ENCODE data around the gene EFTUD2. TPM values are rescaled to one million over a fixed set of nuclear protein-coding genes. Genes with fewer than 3 reads are reported as not detected.

EFTUD2 gene
- total and polyA plus RNA-seq, 4 donors = 35.5 to 93.3 (median 73.3) TPM

DNA sequence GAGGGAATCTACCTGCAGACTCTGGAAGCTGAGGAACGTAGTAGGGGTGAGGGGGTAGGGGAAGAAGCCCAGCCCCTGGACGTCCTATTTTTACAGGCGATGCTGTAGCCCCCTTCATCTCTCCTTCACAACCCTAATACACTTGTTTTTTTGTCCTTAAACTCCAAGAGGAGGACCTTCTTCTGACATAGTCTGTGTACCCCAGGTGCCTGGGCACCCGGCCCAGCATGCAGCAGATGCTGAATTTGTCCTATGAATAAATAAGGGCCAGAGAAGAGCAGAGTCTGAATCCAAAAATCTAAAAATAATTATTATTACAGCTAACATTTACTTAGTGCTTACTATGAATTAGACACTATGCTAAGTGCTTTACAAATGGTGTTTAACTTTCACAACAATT lies 43.2 kb upstream of the EFTUD2 start:
- Histone ChIP-seq H3K36me3 (ENCODE audit: control insufficient read depth in 4 of 4, insufficient read depth in 4 of 4, low read length in 4 of 4) (peaks cover 0 to 6% (median 0%) of the 10 kb centered on the region in 4 donors), H3K27ac (ENCODE audit: low read depth in 1 of 2, low read length in 1 of 2) (no peak overlapping the region), H3K9ac (ENCODE audit: insufficient read depth in 1 of 2, low read length in 2 of 2) (no peak overlapping the region), H3K9me3 (ENCODE audit: control insufficient read depth in 4 of 4, insufficient read depth in 3 of 4, low read length in 3 of 4) (no peaks in the 10 kb centered on the region), H3K4me3 (no peak overlapping the region), H3K27me3 (ENCODE audit: control insufficient read depth in 3 of 3, insufficient read depth in 3 of 3, low read length in 2 of 3) (no peaks in the 10 kb centered on the region), H3K4me1 (ENCODE audit: control insufficient read depth in 5 of 5, insufficient read depth in 5 of 5, low read length in 5 of 5) (peaks cover 0 to 4% (median 0%) of the 10 kb centered on the region in 5 donors)
- no peak for ATAC-seq (ENCODE audit: insufficient read depth, low FRiP score)
- WGBS, 2 donors = 91 to 93% methylated on average over 4 of the region's 4 CpGs
- TF ChIP-seq, protein P1, sequence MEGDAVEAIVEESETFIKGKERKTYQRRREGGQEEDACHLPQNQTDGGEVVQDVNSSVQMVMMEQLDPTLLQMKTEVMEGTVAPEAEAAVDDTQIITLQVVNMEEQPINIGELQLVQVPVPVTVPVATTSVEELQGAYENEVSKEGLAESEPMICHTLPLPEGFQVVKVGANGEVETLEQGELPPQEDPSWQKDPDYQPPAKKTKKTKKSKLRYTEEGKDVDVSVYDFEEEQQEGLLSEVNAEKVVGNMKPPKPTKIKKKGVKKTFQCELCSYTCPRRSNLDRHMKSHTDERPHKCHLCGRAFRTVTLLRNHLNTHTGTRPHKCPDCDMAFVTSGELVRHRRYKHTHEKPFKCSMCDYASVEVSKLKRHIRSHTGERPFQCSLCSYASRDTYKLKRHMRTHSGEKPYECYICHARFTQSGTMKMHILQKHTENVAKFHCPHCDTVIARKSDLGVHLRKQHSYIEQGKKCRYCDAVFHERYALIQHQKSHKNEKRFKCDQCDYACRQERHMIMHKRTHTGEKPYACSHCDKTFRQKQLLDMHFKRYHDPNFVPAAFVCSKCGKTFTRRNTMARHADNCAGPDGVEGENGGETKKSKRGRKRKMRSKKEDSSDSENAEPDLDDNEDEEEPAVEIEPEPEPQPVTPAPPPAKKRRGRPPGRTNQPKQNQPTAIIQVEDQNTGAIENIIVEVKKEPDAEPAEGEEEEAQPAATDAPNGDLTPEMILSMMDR (IDR thresholded peaks at IDR 0.05; ENCODE audit: control extremely low read depth, extremely low read depth) = no peak
- DNase-seq = no peak

DNA sequence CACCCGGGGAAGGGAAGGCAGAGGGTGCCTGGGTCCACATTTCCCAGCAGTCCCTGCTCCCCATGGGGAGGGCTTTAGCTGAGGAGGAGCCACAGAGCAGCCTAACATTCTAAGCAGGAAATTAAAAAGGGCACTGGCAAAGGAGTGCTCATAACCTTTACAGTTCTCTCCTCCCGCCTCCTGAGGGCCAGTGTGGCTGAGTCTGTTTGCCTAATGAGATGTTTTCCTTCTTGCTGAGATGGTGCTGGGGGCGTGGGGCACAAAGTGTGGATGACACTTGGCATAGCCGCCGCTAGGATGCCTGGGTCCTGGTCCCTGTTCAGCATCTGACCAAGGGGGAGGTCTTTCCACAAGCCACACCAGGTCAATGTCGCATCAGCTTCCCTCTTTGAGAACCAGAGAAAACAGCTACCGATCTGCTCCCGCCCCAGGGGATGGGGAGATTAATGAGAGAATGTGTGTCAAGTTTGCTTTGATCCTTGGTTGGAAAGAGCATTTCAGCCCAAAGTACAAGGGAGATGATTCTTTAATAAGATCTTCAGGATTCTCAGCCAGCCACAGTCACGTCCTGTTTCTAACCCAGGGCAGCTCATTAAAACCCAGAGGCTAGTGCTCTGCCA lies 42.6 kb upstream of the EFTUD2 start:
- no peaks in the 10 kb centered on the region for H3K27me3 ChIP-seq (ENCODE audit: control insufficient read depth in 3 of 3, insufficient read depth in 3 of 3, low read length in 2 of 3)
- H3K27ac ChIP-seq (ENCODE audit: low read depth in 1 of 2, low read length in 1 of 2) = no peak overlapping the region
- 84 to 94% methylated on average over 9 of the region's 9 CpGs for WGBS, 2 donors
- ATAC-seq (ENCODE audit: insufficient read depth, low FRiP score) (no peak), DNase-seq (no peak)
- H3K36me3 ChIP-seq (ENCODE audit: control insufficient read depth in 4 of 4, insufficient read depth in 4 of 4, low read length in 4 of 4) = peaks cover 0 to 6% (median 0%) of the 10 kb centered on the region in 4 donors
- TF ChIP-seq, protein P1 (IDR thresholded peaks at IDR 0.05; ENCODE audit: control extremely low read depth, extremely low read depth) = no peak
- H3K9me3 ChIP-seq (ENCODE audit: control insufficient read depth in 4 of 4, insufficient read depth in 3 of 4, low read length in 3 of 4) = no peaks in the 10 kb centered on the region
- H3K4me1 ChIP-seq (ENCODE audit: control insufficient read depth in 5 of 5, insufficient read depth in 5 of 5, low read length in 5 of 5) = no peaks in the 10 kb centered on the region
- H3K9ac ChIP-seq (ENCODE audit: insufficient read depth in 1 of 2, low read length in 2 of 2) = no peak overlapping the region
- H3K4me3 ChIP-seq = no peak overlapping the region

DNA sequence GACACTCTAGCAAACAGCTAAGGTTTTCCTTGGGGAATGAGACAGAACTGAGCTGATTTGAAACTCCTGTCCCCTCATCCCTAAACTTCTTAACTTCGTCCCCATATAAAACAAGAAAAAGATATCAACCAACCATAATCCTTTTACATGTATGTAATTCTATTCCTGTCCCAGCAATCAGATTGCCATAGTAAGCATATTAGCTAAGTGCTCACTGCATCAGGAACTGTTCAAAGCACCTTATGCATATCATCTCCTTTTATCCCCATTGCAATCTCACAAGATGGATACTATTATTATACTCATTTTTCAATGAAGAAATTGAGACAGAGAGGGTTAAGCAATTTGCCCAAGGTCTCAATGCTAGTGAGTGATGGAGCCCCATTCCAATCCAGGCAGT lies 41.5 kb upstream of the EFTUD2 start:
- TF ChIP-seq, protein P1 (IDR thresholded peaks at IDR 0.05; ENCODE audit: control extremely low read depth, extremely low read depth) = no peak
- Histone ChIP-seq H3K27me3 (ENCODE audit: control insufficient read depth in 3 of 3, insufficient read depth in 3 of 3, low read length in 2 of 3) (no peaks in the 10 kb centered on the region), H3K9me3 (ENCODE audit: control insufficient read depth in 4 of 4, insufficient read depth in 3 of 4, low read length in 3 of 4) (no peaks in the 10 kb centered on the region), H3K4me1 (ENCODE audit: control insufficient read depth in 5 of 5, insufficient read depth in 5 of 5, low read length in 5 of 5) (no peaks in the 10 kb centered on the region), H3K4me3 (no peak overlapping the region), H3K36me3 (ENCODE audit: control insufficient read depth in 4 of 4, insufficient read depth in 4 of 4, low read length in 4 of 4) (peaks cover 0 to 9% (median under 1%) of the 10 kb centered on the region in 4 donors), H3K27ac (ENCODE audit: low read depth in 1 of 2, low read length in 1 of 2) (no peak overlapping the region), H3K9ac (ENCODE audit: insufficient read depth in 1 of 2, low read length in 2 of 2) (no peak overlapping the region)
- DNase-seq = no peak
- ATAC-seq (ENCODE audit: insufficient read depth, low FRiP score) = no peak
- WGBS, 2 donors = 59 to 93% methylated on average over 1 of the region's 1 CpG

DNA sequence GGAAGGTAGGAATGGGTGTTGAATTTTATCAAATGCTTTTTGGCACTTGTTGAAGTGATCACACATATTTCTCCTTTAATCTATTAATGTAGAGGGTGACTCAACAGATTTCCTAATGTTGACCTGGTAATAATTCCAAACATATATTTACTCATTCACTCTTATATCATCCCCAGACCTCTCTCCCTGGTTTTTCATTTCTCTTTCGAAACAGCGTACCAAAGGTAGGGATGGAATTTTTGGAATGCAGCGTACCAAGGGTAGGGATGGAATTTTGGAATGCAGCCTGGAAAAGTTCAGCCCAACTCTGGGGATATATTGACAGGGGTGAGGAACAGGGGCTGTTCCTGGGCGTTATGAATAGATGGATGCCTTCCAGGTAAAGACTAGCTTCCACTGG lies 41.1 kb upstream of the EFTUD2 start:
- 74 to 80% methylated on average over 4 of the region's 4 CpGs for WGBS, 2 donors
- TF ChIP-seq, protein P1 (IDR thresholded peaks at IDR 0.05; ENCODE audit: control extremely low read depth, extremely low read depth) = no peak

More for the DNA sequence above, 41.1 kb upstream of the EFTUD2 start:
- no peaks in the 10 kb centered on the region for H3K9me3 ChIP-seq (ENCODE audit: control insufficient read depth in 4 of 4, insufficient read depth in 3 of 4, low read length in 3 of 4)
- H3K36me3 ChIP-seq (ENCODE audit: control insufficient read depth in 4 of 4, insufficient read depth in 4 of 4, low read length in 4 of 4) = peaks cover 0 to 13% (median 1%) of the 10 kb centered on the region in 4 donors
- no peak overlapping the region for H3K4me3 ChIP-seq
- ATAC-seq (ENCODE audit: insufficient read depth, low FRiP score) = no peak
- no peak overlapping the region for H3K27ac ChIP-seq (ENCODE audit: low read depth in 1 of 2, low read length in 1 of 2)
- H3K9ac ChIP-seq (ENCODE audit: insufficient read depth in 1 of 2, low read length in 2 of 2) = no peak overlapping the region
- no peaks in the 10 kb centered on the region for H3K4me1 ChIP-seq (ENCODE audit: control insufficient read depth in 5 of 5, insufficient read depth in 5 of 5, low read length in 5 of 5)
- no peaks in the 10 kb centered on the region for H3K27me3 ChIP-seq (ENCODE audit: control insufficient read depth in 3 of 3, insufficient read depth in 3 of 3, low read length in 2 of 3)
- DNase-seq = no peak
